MCF 10A (cell line): ENCODE measurements around the gene FRMPD4. TPM values are rescaled to one million over a fixed set of nuclear protein-coding genes. Genes with fewer than 3 reads are reported as not detected.
A peak's percentile ranks its signal among the peaks of the same experiment; 100 is the strongest.

Experiments used
- BruUV-seq: library from RNA; stranded (reverse); fragments of 400-500 nt; replicated peaks from 2 replicates; lab custom pipeline; 2021; lab: Mats Ljungman, UMichigan
- CTCF ChIA-PET: fragments of 300-600 bp; sonication (Branson Sonifier 250); formaldehyde crosslinking; extraction: SDS; loops from one replicate; lab custom pipeline; 2021; ENCODE audit warnings: antibody characterized with exemption, inconsistent platforms; lab: Yijun Ruan, JAX
- POLR2A ChIA-PET: fragments of 300-600, 350-650 bp; sonication (Branson Sonifier 250); formaldehyde crosslinking; extraction: SDS; loops from one replicate; lab custom pipeline; 2020; ENCODE audit warnings: antibody characterized with exemption, inconsistent platforms; lab: Yijun Ruan, JAX
- DNase-seq: peaks from one replicate; pipeline ENCODE4 v3.0.0-alpha.2; 2018; ENCODE audit not compliant: unreplicated experiment
- H3K27ac Mint-ChIP-seq: one replicate; pipeline ENCODE4 v1.8.0; 2022; ENCODE audit warnings: mild to moderate bottlenecking, low read depth, mixed read lengths; ENCODE audit not compliant: unreplicated experiment
- H3K27me3 Mint-ChIP-seq: one replicate; pipeline ENCODE4 v1.8.0; 2022; ENCODE audit warnings: mixed read lengths; ENCODE audit not compliant: insufficient read depth, unreplicated experiment
- H3K36me3 Mint-ChIP-seq: one replicate; pipeline ENCODE4 v1.8.0; 2022; ENCODE audit warnings: mild to moderate bottlenecking, moderate library complexity, mixed read lengths; ENCODE audit not compliant: insufficient read depth, unreplicated experiment
- H3K4me1 Mint-ChIP-seq: one replicate; pipeline ENCODE4 v1.8.0; 2022; ENCODE audit warnings: mixed read lengths; ENCODE audit not compliant: insufficient read depth, unreplicated experiment
- H3K4me3 Mint-ChIP-seq: one replicate; pipeline ENCODE4 v1.8.0; 2022; ENCODE audit warnings: mild to moderate bottlenecking, moderate library complexity, mixed read lengths; ENCODE audit not compliant: unreplicated experiment
- H3K9me3 Mint-ChIP-seq: one replicate; pipeline ENCODE4 v1.8.0; 2022; ENCODE audit warnings: mixed read lengths; ENCODE audit not compliant: unreplicated experiment
- intact Hi-C: fragments of 100-400 bp; cut with micrococcal nuclease; formaldehyde crosslinking; loops from 2 replicates; pipeline ENCODE4 v1.14.1; 2022
- total RNA-seq: library from RNA; stranded (reverse); gene quantifications from 2 replicates; pipeline ENCODE4 v1.2.3, GENCODE V29; 2022
- TF ChIP-seq, protein P1 (sequence below): fragments of 200-600 bp; IDR thresholded peaks from one replicate; pipeline ENCODE4 v1.8.0; 2022; ENCODE audit warnings: antibody characterized with exemption, mild to moderate bottlenecking; ENCODE audit not compliant: unreplicated experiment

Gene FRMPD4
- total RNA-seq, 1 experiment from 2014 or later: not detected

DNA sequence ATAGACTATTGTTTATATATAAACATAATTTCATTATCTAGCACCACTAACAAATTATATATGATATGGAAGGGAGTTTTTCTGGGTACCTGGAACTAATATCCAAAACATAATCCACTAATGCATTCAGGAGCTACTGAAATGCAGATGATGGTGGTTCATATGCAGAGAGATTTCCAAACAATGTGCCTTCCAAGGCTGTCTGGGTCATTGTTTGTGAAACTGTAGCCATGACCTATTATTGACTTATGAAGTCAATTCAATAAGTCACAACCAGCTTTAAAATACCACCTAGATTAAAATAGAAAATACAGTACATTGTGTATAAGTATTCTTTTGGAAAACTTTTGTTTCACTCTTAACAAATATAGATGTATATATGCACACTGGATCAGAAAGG, 415.9 kb downstream of the FRMPD4 start:
- Mint-ChIP-seq H3K4me3 (no peak overlapping the region), H3K27ac (no peak overlapping the region), H3K9me3 (no peaks in the 10 kb centered on the region), H3K4me1 (no peaks in the 10 kb centered on the region), H3K27me3 (peaks cover 24% of the 10 kb centered on the region), H3K36me3 (no peaks in the 10 kb centered on the region)
- POLR2A ChIA-PET: no interaction called here
- intact Hi-C loops: no loop called here
- DNase-seq: no peak
- BruUV-seq: no TSS peak
- TF ChIP-seq, protein P1, sequence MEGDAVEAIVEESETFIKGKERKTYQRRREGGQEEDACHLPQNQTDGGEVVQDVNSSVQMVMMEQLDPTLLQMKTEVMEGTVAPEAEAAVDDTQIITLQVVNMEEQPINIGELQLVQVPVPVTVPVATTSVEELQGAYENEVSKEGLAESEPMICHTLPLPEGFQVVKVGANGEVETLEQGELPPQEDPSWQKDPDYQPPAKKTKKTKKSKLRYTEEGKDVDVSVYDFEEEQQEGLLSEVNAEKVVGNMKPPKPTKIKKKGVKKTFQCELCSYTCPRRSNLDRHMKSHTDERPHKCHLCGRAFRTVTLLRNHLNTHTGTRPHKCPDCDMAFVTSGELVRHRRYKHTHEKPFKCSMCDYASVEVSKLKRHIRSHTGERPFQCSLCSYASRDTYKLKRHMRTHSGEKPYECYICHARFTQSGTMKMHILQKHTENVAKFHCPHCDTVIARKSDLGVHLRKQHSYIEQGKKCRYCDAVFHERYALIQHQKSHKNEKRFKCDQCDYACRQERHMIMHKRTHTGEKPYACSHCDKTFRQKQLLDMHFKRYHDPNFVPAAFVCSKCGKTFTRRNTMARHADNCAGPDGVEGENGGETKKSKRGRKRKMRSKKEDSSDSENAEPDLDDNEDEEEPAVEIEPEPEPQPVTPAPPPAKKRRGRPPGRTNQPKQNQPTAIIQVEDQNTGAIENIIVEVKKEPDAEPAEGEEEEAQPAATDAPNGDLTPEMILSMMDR: no peak
- CTCF ChIA-PET: no interaction called here

DNA sequence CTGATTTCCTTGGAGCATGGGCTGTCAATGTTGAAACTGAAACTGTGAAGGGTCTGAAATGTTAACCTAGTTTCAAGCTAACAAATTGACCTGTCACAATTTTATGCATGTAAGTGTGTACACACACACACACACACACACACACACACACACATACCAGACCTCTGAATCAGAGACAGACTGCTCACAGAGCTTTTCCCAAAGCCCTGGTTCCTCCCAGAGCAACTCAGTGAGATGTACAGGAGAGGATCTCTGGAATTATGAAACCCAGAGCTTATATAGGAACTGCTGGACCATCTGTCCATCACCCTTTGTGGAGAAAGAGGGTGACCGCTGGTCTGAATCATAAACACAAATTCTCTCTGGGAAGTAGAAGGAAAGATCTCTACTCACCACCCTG, 424.8 kb downstream of the FRMPD4 start:
- Mint-ChIP-seq H3K27ac (no peak overlapping the region), H3K9me3 (no peaks in the 10 kb centered on the region), H3K27me3 (peaks cover 6% of the 10 kb centered on the region), H3K4me1 (no peaks in the 10 kb centered on the region), H3K36me3 (no peaks in the 10 kb centered on the region), H3K4me3 (no peak overlapping the region)
- no TSS peak for BruUV-seq
- TF ChIP-seq, protein P1: no peak
- peak; percentile 22 for DNase-seq
- intact Hi-C loops: loop anchor here (10.0 kb wide), 1 partner anchor 118 kb away; no protein-coding TSS in a partner anchor
- ChIA-PET POLR2A (no interaction called here), CTCF (interaction anchor here (0.6 kb wide), 1 partner anchor 264 kb away, joined by 3 read pairs; no protein-coding TSS in a partner anchor)

DNA sequence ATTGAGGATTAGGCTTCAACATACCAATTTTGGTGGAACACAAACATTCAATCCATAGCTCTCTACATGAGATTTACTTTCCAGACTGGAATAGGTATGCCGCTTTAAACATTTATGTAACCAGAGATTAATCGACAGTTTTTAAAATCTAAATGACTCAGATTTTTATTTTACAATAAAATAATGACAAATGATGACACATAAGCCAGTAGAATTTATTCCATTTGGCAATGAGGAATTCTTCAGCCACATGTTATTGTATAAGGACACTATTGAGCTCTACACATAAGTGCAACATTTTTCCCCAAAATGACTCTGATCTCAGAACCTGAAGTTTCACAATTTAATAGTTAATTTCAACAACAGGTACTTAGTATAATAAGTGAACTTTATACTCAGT, 425.9 kb downstream of the FRMPD4 start:
- Mint-ChIP-seq H3K4me1 (no peaks in the 10 kb centered on the region), H3K27me3 (no peaks in the 10 kb centered on the region), H3K27ac (no peak overlapping the region), H3K4me3 (no peak overlapping the region), H3K36me3 (no peaks in the 10 kb centered on the region), H3K9me3 (no peaks in the 10 kb centered on the region)
- DNase-seq: no peak
- TF ChIP-seq, protein P1: no peak
- intact Hi-C loops: loop anchor here (10.0 kb wide), 1 partner anchor 119 kb away; no protein-coding TSS in a partner anchor
- CTCF ChIA-PET: interaction anchor here (0.9 kb wide), 1 partner anchor 48 kb away, joined by 3 read pairs; no protein-coding TSS in a partner anchor
- POLR2A ChIA-PET: interaction anchor here (0.6 kb wide), 1 partner anchor 479 kb away, joined by 4 read pairs; no protein-coding TSS in a partner anchor
- no TSS peak for BruUV-seq

DNA sequence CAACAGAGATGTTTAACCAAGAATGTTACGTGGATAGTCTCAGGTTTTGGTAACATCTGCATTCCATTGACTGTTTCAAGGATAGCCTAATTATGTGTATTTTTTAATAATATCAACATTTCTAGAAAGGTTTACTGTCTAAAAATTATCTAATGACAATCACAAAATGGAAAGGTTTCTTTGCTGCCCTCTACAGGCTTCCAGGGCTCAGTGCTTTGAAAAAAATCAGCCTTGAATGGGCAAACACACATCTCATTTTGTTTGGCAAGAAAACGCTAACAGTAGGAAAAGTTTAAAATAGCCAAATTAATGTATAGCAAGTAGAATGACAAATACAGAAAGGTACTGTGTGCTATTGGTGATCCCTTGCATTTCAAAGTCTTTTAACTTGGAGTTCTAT, 429.6 kb downstream of the FRMPD4 start:
- ChIA-PET CTCF (interaction anchor here (0.6 to 1.7 kb wide), 5 partner anchors 10 to 600 kb away, joined by 3 to 6 read pairs (median 4); no protein-coding TSS in a partner anchor), POLR2A (no interaction called here)
- TF ChIP-seq, protein P1: peak; percentile 51
- Mint-ChIP-seq H3K36me3 (no peaks in the 10 kb centered on the region), H3K4me3 (no peak overlapping the region), H3K4me1 (no peaks in the 10 kb centered on the region), H3K27me3 (no peaks in the 10 kb centered on the region), H3K9me3 (no peaks in the 10 kb centered on the region), H3K27ac (no peak overlapping the region)
- intact Hi-C loops: loop anchor here (1.0 to 10.0 kb wide), 3 partner anchors 123 to 488 kb away; no protein-coding TSS in a partner anchor
- BruUV-seq: no TSS peak
- DNase-seq: peak; percentile 39
